ENCODE measurements around the gene GOLGA6L2. TPM values are rescaled to one million over a fixed set of nuclear protein-coding genes. Genes with fewer than 3 reads are reported as not detected.

Gene GOLGA6L2
- total and polyA plus RNA-seq, 5 experiments from 2014 or later: not detected

DNA sequence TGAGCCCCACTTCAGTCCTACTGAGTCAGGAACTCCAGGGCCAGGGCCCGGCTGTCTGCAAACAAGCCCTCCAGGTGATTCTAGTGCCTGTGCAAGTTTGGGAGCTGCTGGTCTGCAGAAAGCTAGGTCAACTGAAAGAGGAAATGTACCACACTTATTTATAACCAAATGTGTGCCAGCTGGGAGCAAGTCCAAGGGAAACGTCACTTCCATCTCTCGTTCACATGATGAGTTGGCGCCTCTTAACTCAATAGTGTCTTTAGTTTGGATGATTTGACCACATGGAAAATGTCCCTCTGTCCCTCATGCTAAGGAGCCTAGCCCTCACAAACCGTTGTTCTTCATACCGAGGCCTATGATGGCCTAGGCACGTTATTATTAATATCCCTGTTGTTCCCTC lies 49.3 kb downstream of the GOLGA6L2 start:
- Mint-ChIP-seq H3K36me3 (no peaks in the 10 kb centered on the region), H3K4me1 (no peaks in the 10 kb centered on the region), H3K9me3 (no peaks in the 10 kb centered on the region), H3K27ac (no peak overlapping the region), H3K4me3 (no peak overlapping the region), H3K27me3 (peaks cover 0 to 30% (median 11%) of the 10 kb centered on the region in 5 donors)
- ATAC-seq: no peak
- DNase-seq: no peak
- POLR2A ChIA-PET: no interaction called here

DNA sequence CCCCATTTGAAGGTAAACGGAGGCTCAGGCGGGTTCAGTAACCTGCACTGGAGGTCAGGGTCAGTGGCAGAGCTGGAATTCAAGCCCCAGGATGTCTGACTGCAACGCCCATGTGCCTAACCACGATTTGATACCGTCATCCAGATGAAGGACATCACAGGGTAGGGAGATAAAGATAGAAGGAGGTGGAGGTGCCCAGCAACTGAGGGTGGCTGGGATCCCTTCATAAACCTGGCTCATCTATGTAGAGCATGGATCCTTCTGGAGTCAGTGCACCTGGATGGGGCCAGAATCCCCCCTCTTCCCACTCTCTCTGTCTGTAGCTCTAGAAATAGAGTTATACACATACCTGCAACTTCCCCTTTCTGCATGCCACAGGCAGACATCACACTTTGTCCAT lies 51.2 kb downstream of the GOLGA6L2 start:
- no peak for DNase-seq
- Mint-ChIP-seq H3K4me3 (no peak overlapping the region), H3K9me3 (no peaks in the 10 kb centered on the region), H3K36me3 (no peaks in the 10 kb centered on the region), H3K4me1 (no peaks in the 10 kb centered on the region), H3K27ac (no peak overlapping the region), H3K27me3 (peaks cover 0 to 22% (median 7%) of the 10 kb centered on the region in 5 donors)
- POLR2A ChIA-PET: no interaction called here
- ATAC-seq: no peak

GRCh38 chr15:23395030-23395692 lies 51.9 kb downstream of the GOLGA6L2 start:
- POLR2A ChIA-PET: no interaction called here
- H3K9me3 Mint-ChIP-seq: no peaks in the 10 kb centered on the region
- no peak for ATAC-seq
- no peak for DNase-seq
- peaks cover 0 to 16% (median 7%) of the 10 kb centered on the region in 5 donors for H3K27me3 Mint-ChIP-seq
- no peaks in the 10 kb centered on the region for H3K4me1 Mint-ChIP-seq
- H3K36me3 Mint-ChIP-seq: no peaks in the 10 kb centered on the region
- no peak overlapping the region for H3K4me3 Mint-ChIP-seq
- no peak overlapping the region for H3K27ac Mint-ChIP-seq

Other genes with a start within 250 kb of the GOLGA6L2 start
- gene GOLGA6L26, start 113.0 kb downstream of the GOLGA6L2 start, total RNA-seq: not detected
- gene GOLGA6L26, start 113.0 kb downstream of the GOLGA6L2 start, polyA plus RNA-seq: not detected
- gene GOLGA8S, start 92.5 kb downstream of the GOLGA6L2 start, total RNA-seq: under 1 TPM; 0.44 to 0.63 TPM
- not detected for gene GOLGA8S, start 92.5 kb downstream of the GOLGA6L2 start, polyA plus RNA-seq
- gene MKRN3, start 118.4 kb upstream of the GOLGA6L2 start, total RNA-seq: 1 to 10 TPM; 4.4 to 5.7 TPM
- 1 to 10 TPM; 1.3 to 3.5 (median 2.8) TPM for gene MKRN3, start 118.4 kb upstream of the GOLGA6L2 start, polyA plus RNA-seq
- gene MAGEL2, start 200.6 kb upstream of the GOLGA6L2 start, total RNA-seq: not detected
- not detected for gene MAGEL2, start 200.6 kb upstream of the GOLGA6L2 start, polyA plus RNA-seq
- not detected for gene NDN, start 240.1 kb upstream of the GOLGA6L2 start, total RNA-seq
- gene NDN, start 240.1 kb upstream of the GOLGA6L2 start, polyA plus RNA-seq: 1 to 10 TPM in 1 of 3 donors, under 1 TPM in 2; 0.22 to 1.4 (median 0.30) TPM